GM12878 (cell line): ENCODE measurements around the gene GLG1. TPM values are rescaled to one million over a fixed set of nuclear protein-coding genes. Genes with fewer than 3 reads are reported as not detected.

Experiments used
- ATAC-seq: fragments of 200-7000 bp; cut with Tn5 transposase; 3 replicates; pipeline ENCODE4 v1.9.1; 2020; ENCODE audit warnings: mild to moderate bottlenecking, moderate library complexity
- BruUV-seq: library from RNA; stranded (reverse); fragments of 400-500 nt; replicated peaks from 2 replicates; lab custom pipeline; 2021; lab: Mats Ljungman, UMichigan
- CTCF ChIA-PET: fragments of 300-600 bp; sonication (Branson Sonifier 250); formaldehyde crosslinking; extraction: SDS; loops from one replicate; lab custom pipeline; 2021; ENCODE audit warnings: inconsistent platforms; lab: Yijun Ruan, JAX
- POLR2A ChIA-PET: fragments of 350-600 bp; formaldehyde crosslinking; extraction: SDS; loops from one replicate; lab custom pipeline; 2021; ENCODE audit warnings: inconsistent platforms; lab: Charles Lee
- RAD21 ChIA-PET: fragments of 300-600 bp; sonication (Branson Sonifier 250); formaldehyde crosslinking; loops from one replicate; lab custom pipeline; 2023; ENCODE audit warnings: antibody characterized with exemption; ENCODE audit not compliant: unreplicated experiment; lab: Charles Lee
- SMC1A ChIA-PET: fragments of 300-600 bp; sonication (Branson Sonifier 250); formaldehyde crosslinking; loops from one replicate; lab custom pipeline; 2023; ENCODE audit not compliant: unreplicated experiment, uncharacterized antibody; lab: Charles Lee
- DNase-seq: peaks from one replicate; pipeline ENCODE4 v3.0.0-alpha.2; 2011; ENCODE audit warnings: low read depth, low spot score
- FAIRE-seq: peaks from 3 replicates; lab custom pipeline; 2011; peaks lifted over from hg19 to GRCh38; lab: Jason Lieb, UNC
- H2AFZ ChIP-seq: 2 replicates; pipeline ENCODE4 v1.6.0; 2011; ENCODE audit warnings: low read depth, low read length, control low read depth; ENCODE audit not compliant: control insufficient read depth
- H3K27ac ChIP-seq: 2 replicates; pipeline ENCODE4 v1.5.1; 2011; ENCODE audit warnings: control low read depth; ENCODE audit not compliant: control insufficient read depth, insufficient read depth
- H3K27me3 ChIP-seq, 2 experiments: replicated peaks in 1 of 2; 2 replicates each; pipeline versions ENCODE4 v1.6.0 to v1.6.1; 2011; ENCODE audit warnings: low read length in 1 of 2; ENCODE audit not compliant: control insufficient read depth in 2 of 2, insufficient read depth in 2 of 2
- H3K36me3 ChIP-seq, 2 experiments: 2 replicates each; pipeline ENCODE4 v1.5.1; 2011; ENCODE audit warnings: low read length in 1 of 2; ENCODE audit not compliant: control insufficient read depth in 2 of 2, insufficient read depth in 2 of 2
- H3K4me1 ChIP-seq: 2 replicates; pipeline ENCODE4 v1.6.1; 2011; ENCODE audit warnings: mild to moderate bottlenecking, low read length, moderate library complexity, mixed read lengths; ENCODE audit not compliant: control insufficient read depth, insufficient read depth
- H3K4me2 ChIP-seq: 2 replicates; pipeline ENCODE4 v1.6.0; 2011; ENCODE audit warnings: control low read depth; ENCODE audit not compliant: control insufficient read depth, insufficient read depth
- H3K4me3 ChIP-seq: fragments of 200-600 bp; sonication (generic); 2 replicates; pipeline ENCODE4 v1.5.1; 2016
- H3K79me2 ChIP-seq: 2 replicates; pipeline ENCODE4 v1.6.0; 2011; ENCODE audit warnings: low read length; ENCODE audit not compliant: control insufficient read depth, insufficient read depth
- H3K9ac ChIP-seq: 2 replicates; pipeline ENCODE4 v1.8.0; 2011; ENCODE audit warnings: low read length, control low read depth, mixed read lengths; ENCODE audit not compliant: control insufficient read depth, insufficient read depth
- H3K9me3 ChIP-seq: replicated peaks from 3 replicates; pipeline ENCODE4 v1.5.1; 2011; ENCODE audit warnings: mild to moderate bottlenecking, low read length; ENCODE audit not compliant: control insufficient read depth, insufficient read depth
- H4K20me1 ChIP-seq: 2 replicates; pipeline ENCODE4 v1.6.0; 2011; ENCODE audit not compliant: control insufficient read depth, insufficient read depth
- ATF3 ChIP-seq: IDR thresholded peaks from 2 replicates; pipeline ENCODE4 v1.6.1; 2011; ENCODE audit warnings: low read depth, mild to moderate bottlenecking, low read length, moderate library complexity, borderline replicate concordance; ENCODE audit errors: extremely low read depth
- CTCF ChIP-seq, 3 experiments: IDR thresholded peaks in 2 of 3; conservative IDR thresholded peaks in 1 of 3; 2 replicates each; pipeline ENCODE4 v1.5.1; 2011; ENCODE audit warnings: low read depth in 3 of 3, low read length in 3 of 3, mild to moderate bottlenecking in 3 of 3, control low read depth in 2 of 3, moderate library complexity in 2 of 3, inconsistent platforms in 1 of 3, mixed read lengths in 1 of 3; ENCODE audit not compliant: control insufficient read depth in 2 of 3, insufficient read depth in 1 of 3; ENCODE audit errors: extremely low read depth in 1 of 3
- ESRRA ChIP-seq: IDR thresholded peaks from 2 replicates; pipeline ENCODE4 v1.6.1; 2012; ENCODE audit warnings: mild to moderate bottlenecking, low read length, improper control_type of control experiment
- IKZF1 ChIP-seq: fragments of 450-650 bp; conservative IDR thresholded peaks from 2 replicates; pipeline ENCODE4 v1.6.1; 2017; ENCODE audit warnings: antibody characterized with exemption, mild to moderate bottlenecking
- JUND ChIP-seq: IDR thresholded peaks from 2 replicates; pipeline ENCODE4 v1.6.1; 2012; ENCODE audit warnings: low read depth, mild to moderate bottlenecking, low read length, improper control_type of control experiment, moderate library complexity
- NBN ChIP-seq: fragments of 450-650 bp; IDR thresholded peaks from 2 replicates; pipeline ENCODE4 v1.6.1; 2016
- NRF1 ChIP-seq: conservative IDR thresholded peaks from 2 replicates; pipeline ENCODE4 v1.6.1; 2011; ENCODE audit warnings: mild to moderate bottlenecking, low read depth, low read length, improper control_type of control experiment
- PML ChIP-seq: IDR thresholded peaks from 2 replicates; pipeline ENCODE4 v1.6.1; 2012; ENCODE audit warnings: low read length, inconsistent platforms
- RAD21 ChIP-seq: IDR thresholded peaks from 2 replicates; pipeline ENCODE4 v1.6.1; 2011; ENCODE audit warnings: mild to moderate bottlenecking, low read depth, low read length, moderate library complexity; ENCODE audit not compliant: insufficient read depth
- SMC3 ChIP-seq: IDR thresholded peaks from 2 replicates; pipeline ENCODE4 v1.6.1; 2011; ENCODE audit warnings: low read length, improper control_type of control experiment, borderline replicate concordance
- TARDBP ChIP-seq: IDR thresholded peaks from 2 replicates; pipeline ENCODE4 v1.6.1; 2016; ENCODE audit warnings: borderline replicate concordance
- ZBTB33 ChIP-seq: fragments of 450-650 bp; IDR thresholded peaks from 2 replicates; pipeline ENCODE4 v1.6.1; 2017; ENCODE audit warnings: mild to moderate bottlenecking
- ZSCAN29 ChIP-seq: fragments of 450-650 bp; IDR thresholded peaks from 2 replicates; pipeline ENCODE4 v1.6.1; 2017; ENCODE audit warnings: mild to moderate bottlenecking, moderate library complexity
- WGBS: methylation state at CpG from one replicate; pipeline ENCODE4 v1.1.6; 2016; ENCODE audit warnings: low lambda C conversion rate; ENCODE audit not compliant: insufficient replicate concordance, insufficient coverage; ENCODE audit errors: missing lambda C conversion rate; 5-methylcytosine and 5-hydroxymethylcytosine counted together
- in situ Hi-C: fragments of 300-500 bp; cut with MboI; formaldehyde crosslinking; loops from 9 replicates; pipeline ENCODE4 v1.14.3; 2018; ENCODE audit warnings: mixed read lengths
- intact Hi-C: fragments of 100-400 bp; cut with micrococcal nuclease; formaldehyde crosslinking; loops from one replicate; pipeline ENCODE4 v1.14.2; 2022; ENCODE audit not compliant: unreplicated experiment
- polyA plus RNA-seq, 11 experiments: library from polyadenylated mRNA; depleted of rRNA in 4 of 11; unstranded in 6 of 11; stranded (reverse) in 5 of 11; fragments of >200 nt; fragmentation: Nextera tagmentation in 4 of 11; fragmentation: Illumina TruSeq in 1 of 11; extraction: Ambion mirVana in 4 of 11; extraction: Trizol in 1 of 11; gene quantifications; 1 replicate in 1 of 11; 2 replicates in 10 of 11; pipeline versions ENCODE4 v1.2.1 to v1.2.3, GENCODE V29; 2011 to 2016; ENCODE audit warnings: inconsistent platforms in 2 of 11, missing spikeins in 2 of 11, low read depth in 1 of 11
- total RNA-seq, 4 experiments: library from RNA; depleted of rRNA in 3 of 4; stranded (reverse); fragments of >200 nt in 3 of 4; fragmentation: Illumina TruSeq in 1 of 4; extraction: Trizol in 1 of 4; gene quantifications; 2 replicates each; pipeline versions ENCODE4 v1.2.1 to v1.2.3, GENCODE V29; 2013 to 2021
- TF ChIP-seq, protein P1 (sequence below): fragments of 450-650 bp; IDR thresholded peaks from 2 replicates; pipeline ENCODE4 v1.6.1; 2017; ENCODE audit warnings: antibody characterized with exemption, mild to moderate bottlenecking, moderate library complexity
- TF ChIP-seq, protein P2 (sequence below): IDR thresholded peaks from 2 replicates; pipeline ENCODE4 v1.6.1; 2011; ENCODE audit warnings: low read depth, low read length, improper control_type of control experiment, borderline replicate concordance

The GLG1 gene
- total and polyA plus RNA-seq, 10 of the 15 experiments (the other 5 are each of a cell fraction or from before 2014, with no cell fraction given), result 7.6 to 49.4 (median 28.2) TPM

DNA sequence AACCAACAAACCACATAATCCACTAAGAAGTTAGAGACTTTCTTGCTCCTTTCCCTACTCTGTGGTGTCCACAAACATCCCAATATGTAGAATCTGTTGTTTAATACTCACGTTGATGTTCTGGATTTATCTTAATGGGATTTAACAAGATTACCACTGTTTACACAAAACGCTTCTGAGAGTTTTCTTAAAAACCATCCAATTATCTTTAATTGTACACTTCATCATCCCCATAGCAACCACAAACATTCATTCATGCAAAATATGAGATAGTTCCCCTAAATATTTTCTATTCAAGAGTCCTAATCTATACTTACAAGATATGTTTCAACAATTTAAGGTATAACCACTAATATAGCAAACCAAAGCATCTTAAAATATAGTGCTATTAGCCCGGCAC, 109.2 kb downstream of the GLG1 start (continued):
- TF ChIP-seq CTCF (IDR thresholded peaks at IDR 0.05 in 2 of 3, conservative IDR thresholded peaks at IDR 0.05 in 1 of 3; ENCODE audit: control insufficient read depth in 2 of 3, extremely low read depth in 1 of 3, insufficient read depth in 1 of 3, low read depth in 3 of 3, low read length in 3 of 3), result no peak

- Histone ChIP-seq H3K9ac (no peak overlapping the region), H3K9me3 (no peaks in the 10 kb centered on the region), H3K79me2 (no peaks in the 10 kb centered on the region), H3K36me3 (peaks cover 0 to 4% of the 10 kb centered on the region in 2 experiments; a peak in 3 of 4 replicates), H3K4me2 (no peak overlapping the region), H2AFZ (no peak overlapping the region), H3K27me3 (no peaks in the 10 kb centered on the region), H3K4me1 (no peaks in the 10 kb centered on the region), H3K4me3 (no peak overlapping the region), H4K20me1 (no peaks in the 10 kb centered on the region; the same call in 1 of the 2 replicates), H3K27ac (no peak overlapping the region)
- no peak for DNase-seq
- intact Hi-C loops, result loop anchor here (10.0 kb wide), 1 partner anchor 109 kb away; the partner anchor contains the start of gene GLG1
- no TSS peak for BruUV-seq
- 100% methylated on average over 3 of the region's 3 CpGs for WGBS
- ChIA-PET RAD21 (no interaction called here), POLR2A (no interaction called here), SMC1A (interaction anchor here (1.1 kb wide), 1 partner anchor 92 kb away, joined by 3 read pairs; no protein-coding TSS in a partner anchor), CTCF (no interaction called here)
- no peak for FAIRE-seq
- no peak for ATAC-seq
- TF ChIP-seq SMC3, result no peak
- TF ChIP-seq PML, result no peak
- TF ChIP-seq NBN, result no peak
- TF ChIP-seq NRF1, result no peak
- no peak for TF ChIP-seq JUND
- TF ChIP-seq ESRRA, result no peak
- TF ChIP-seq, protein P1, sequence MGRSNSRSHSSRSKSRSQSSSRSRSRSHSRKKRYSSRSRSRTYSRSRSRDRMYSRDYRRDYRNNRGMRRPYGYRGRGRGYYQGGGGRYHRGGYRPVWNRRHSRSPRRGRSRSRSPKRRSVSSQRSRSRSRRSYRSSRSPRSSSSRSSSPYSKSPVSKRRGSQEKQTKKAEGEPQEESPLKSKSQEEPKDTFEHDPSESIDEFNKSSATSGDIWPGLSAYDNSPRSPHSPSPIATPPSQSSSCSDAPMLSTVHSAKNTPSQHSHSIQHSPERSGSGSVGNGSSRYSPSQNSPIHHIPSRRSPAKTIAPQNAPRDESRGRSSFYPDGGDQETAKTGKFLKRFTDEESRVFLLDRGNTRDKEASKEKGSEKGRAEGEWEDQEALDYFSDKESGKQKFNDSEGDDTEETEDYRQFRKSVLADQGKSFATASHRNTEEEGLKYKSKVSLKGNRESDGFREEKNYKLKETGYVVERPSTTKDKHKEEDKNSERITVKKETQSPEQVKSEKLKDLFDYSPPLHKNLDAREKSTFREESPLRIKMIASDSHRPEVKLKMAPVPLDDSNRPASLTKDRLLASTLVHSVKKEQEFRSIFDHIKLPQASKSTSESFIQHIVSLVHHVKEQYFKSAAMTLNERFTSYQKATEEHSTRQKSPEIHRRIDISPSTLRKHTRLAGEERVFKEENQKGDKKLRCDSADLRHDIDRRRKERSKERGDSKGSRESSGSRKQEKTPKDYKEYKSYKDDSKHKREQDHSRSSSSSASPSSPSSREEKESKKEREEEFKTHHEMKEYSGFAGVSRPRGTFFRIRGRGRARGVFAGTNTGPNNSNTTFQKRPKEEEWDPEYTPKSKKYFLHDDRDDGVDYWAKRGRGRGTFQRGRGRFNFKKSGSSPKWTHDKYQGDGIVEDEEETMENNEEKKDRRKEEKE, result no peak
- no peak for TF ChIP-seq TARDBP
- TF ChIP-seq ZBTB33, result no peak
- TF ChIP-seq, protein P2, sequence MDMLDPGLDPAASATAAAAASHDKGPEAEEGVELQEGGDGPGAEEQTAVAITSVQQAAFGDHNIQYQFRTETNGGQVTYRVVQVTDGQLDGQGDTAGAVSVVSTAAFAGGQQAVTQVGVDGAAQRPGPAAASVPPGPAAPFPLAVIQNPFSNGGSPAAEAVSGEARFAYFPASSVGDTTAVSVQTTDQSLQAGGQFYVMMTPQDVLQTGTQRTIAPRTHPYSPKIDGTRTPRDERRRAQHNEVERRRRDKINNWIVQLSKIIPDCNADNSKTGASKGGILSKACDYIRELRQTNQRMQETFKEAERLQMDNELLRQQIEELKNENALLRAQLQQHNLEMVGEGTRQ, result no peak
- TF ChIP-seq ATF3, result no peak
- TF ChIP-seq IKZF1, result no peak
- TF ChIP-seq RAD21, result no peak
- TF ChIP-seq ZSCAN29, result no peak
- in situ Hi-C loops, result no loop called here
These were observed 110.9 kb downstream of the GLG1 start for GRCh38 chr16:74496054-74496453.
